Measurements from ENCODE around the gene ZYX. TPM values are rescaled to one million over a fixed set of nuclear protein-coding genes. Genes with fewer than 3 reads are reported as not detected.

ZYX gene
- total and polyA plus RNA-seq, 9 donors: 44.2 to 282 (median 167) TPM

GRCh38 chr7:143394068-143394467 is 12.9 kb downstream of the ZYX start:
- no peaks in the 10 kb centered on the region for H3K9me3 ChIP-seq
- H3K4me1 ChIP-seq (ENCODE audit: insufficient read depth): peaks cover 19% of the 10 kb centered on the region
- no peak for DNase-seq
- intact Hi-C loops (cut with DNase I): no loop called here
- no peak overlapping the region for H3K27ac ChIP-seq
- TF ChIP-seq CTCF (IDR thresholded peaks at IDR 0.05): no peak
- no peak for TF ChIP-seq POLR2A (IDR thresholded peaks at IDR 0.05)
- no peak for TF ChIP-seq EP300 (IDR thresholded peaks at IDR 0.05)
- H3K36me3 ChIP-seq: no peaks in the 10 kb centered on the region
- H3K4me3 ChIP-seq: no peak overlapping the region
- no peaks in the 10 kb centered on the region for H3K27me3 ChIP-seq
- 92 to 95% (median 93%) methylated on average over 6 of the region's 6 CpGs for WGBS, 3 donors

- no peak for DNase-seq
- H3K27ac ChIP-seq: no peak overlapping the region
- intact Hi-C loops (cut with DNase I): no loop called here
- H3K4me3 ChIP-seq: no peak overlapping the region
- H3K4me1 ChIP-seq (ENCODE audit: insufficient read depth): peaks cover 19% of the 10 kb centered on the region
- TF ChIP-seq CTCF (IDR thresholded peaks at IDR 0.05) (no peak), POLR2A (IDR thresholded peaks at IDR 0.05) (no peak), EP300 (IDR thresholded peaks at IDR 0.05) (no peak)
- no peaks in the 10 kb centered on the region for H3K36me3 ChIP-seq
- H3K27me3 ChIP-seq: no peaks in the 10 kb centered on the region
- H3K9me3 ChIP-seq: no peaks in the 10 kb centered on the region
- WGBS, 3 donors: 81 to 94% (median 91%) methylated on average over 6 of the region's 6 CpGs
These were observed 13.6 kb downstream of the ZYX start for GRCh38 chr7:143394777-143395176.

- H3K36me3 ChIP-seq: no peaks in the 10 kb centered on the region
- intact Hi-C loops (cut with DNase I): no loop called here
- H3K4me3 ChIP-seq: no peak overlapping the region
- peaks cover 19% of the 10 kb centered on the region for H3K4me1 ChIP-seq (ENCODE audit: insufficient read depth)
- WGBS, 3 donors: 75 to 86% (median 83%) methylated on average over 18 to 21 of the region's 21 CpGs
- TF ChIP-seq EP300 (IDR thresholded peaks at IDR 0.05) (no peak), POLR2A (IDR thresholded peaks at IDR 0.05) (no peak), CTCF (IDR thresholded peaks at IDR 0.05) (no peak)
- H3K27me3 ChIP-seq: no peaks in the 10 kb centered on the region
- no peaks in the 10 kb centered on the region for H3K9me3 ChIP-seq
- DNase-seq: no peak
- no peak overlapping the region for H3K27ac ChIP-seq
These were observed 14.3 kb downstream of the ZYX start for GRCh38 chr7:143395187-143396149.

DNA sequence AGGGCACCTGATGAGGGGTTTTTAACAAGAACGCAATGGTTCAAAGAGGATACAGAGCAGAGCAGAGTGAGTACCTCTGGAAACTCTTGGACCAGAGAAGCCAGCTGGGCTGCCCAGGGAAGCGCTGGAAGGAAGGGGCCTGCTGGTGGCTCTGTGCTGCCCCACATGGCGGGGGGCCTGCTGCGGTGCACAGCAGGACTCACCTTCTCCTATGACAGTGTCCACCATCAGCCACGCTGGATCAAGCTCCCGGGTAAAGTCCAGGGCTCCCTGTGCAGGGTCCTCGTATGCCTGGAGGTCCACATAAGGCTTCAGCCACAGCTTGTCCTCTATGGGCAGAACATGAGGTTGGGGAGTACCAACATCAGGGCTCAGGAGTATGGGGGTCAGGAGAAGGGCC is 15.0 kb downstream of the ZYX start:
- peaks cover 16% of the 10 kb centered on the region for H3K4me1 ChIP-seq (ENCODE audit: insufficient read depth)
- 82 to 85% (median 83%) methylated on average over 7 of the region's 7 CpGs for WGBS, 3 donors
- TF ChIP-seq EP300 (IDR thresholded peaks at IDR 0.05): no peak
- TF ChIP-seq CTCF (IDR thresholded peaks at IDR 0.05): no peak
- no peak for TF ChIP-seq POLR2A (IDR thresholded peaks at IDR 0.05)
- intact Hi-C loops (cut with DNase I): no loop called here
- no peaks in the 10 kb centered on the region for H3K9me3 ChIP-seq
- no peaks in the 10 kb centered on the region for H3K36me3 ChIP-seq
- H3K4me3 ChIP-seq: no peak overlapping the region
- H3K27ac ChIP-seq: no peak overlapping the region
- no peak for DNase-seq
- no peaks in the 10 kb centered on the region for H3K27me3 ChIP-seq
